Measurements from ENCODE around the gene ANKRD34A.

Gene ANKRD34A

GRCh38 chr1:145990249-145990855 lies 26.0 kb upstream of the ANKRD34A start:
- no peak for DNase-seq

GRCh38 chr1:145988773-145989172 lies 24.4 kb upstream of the ANKRD34A start:
- DNase-seq: no peak

- no peak for DNase-seq
Measured at GRCh38 chr1:145987926-145988325, 23.6 kb upstream of the ANKRD34A start.

GRCh38 chr1:145986551-145986950 lies 22.2 kb upstream of the ANKRD34A start:
- no peak for DNase-seq

GRCh38 chr1:145985502-145986439 lies 21.4 kb upstream of the ANKRD34A start:
- DNase-seq: no peak

- DNase-seq: no peak
Measured at GRCh38 chr1:145985129-145985501, 20.7 kb upstream of the ANKRD34A start.

GRCh38 chr1:145983960-145984830 lies 19.8 kb upstream of the ANKRD34A start:
- peak in 2 of 5 donors; percentile 28 to 36 for DNase-seq

GRCh38 chr1:145983206-145983675 lies 18.9 kb upstream of the ANKRD34A start:
- no peak for DNase-seq

- no peak for DNase-seq
Measured at GRCh38 chr1:145982010-145982723, 17.8 kb upstream of the ANKRD34A start.

GRCh38 chr1:145980457-145980994 lies 16.2 kb upstream of the ANKRD34A start:
- no peak for DNase-seq

GRCh38 chr1:145979746-145980456 lies 15.5 kb upstream of the ANKRD34A start:
- DNase-seq: peak in 1 of 5 donors; percentile 78

- DNase-seq: peak; percentile 54 to 96 (median 71)
Measured at GRCh38 chr1:145978854-145979745, 14.7 kb upstream of the ANKRD34A start.

GRCh38 chr1:145978471-145978853 lies 14.1 kb upstream of the ANKRD34A start:
- no peak for DNase-seq

- peak; percentile 48 to 87 (median 59) for DNase-seq
Measured at GRCh38 chr1:145977486-145978470, 13.4 kb upstream of the ANKRD34A start.

GRCh38 chr1:145977016-145977415 lies 12.6 kb upstream of the ANKRD34A start:
- no peak for DNase-seq

GRCh38 chr1:145975216-145975615 lies 10.8 kb upstream of the ANKRD34A start:
- no peak for DNase-seq

- DNase-seq: no peak
Measured at GRCh38 chr1:145974721-145975120, 10.3 kb upstream of the ANKRD34A start.

- no peak for DNase-seq
Measured at GRCh38 chr1:145972580-145972979, 8.2 kb upstream of the ANKRD34A start.

- no peak for DNase-seq
Measured at GRCh38 chr1:145967288-145967687, 2.9 kb upstream of the ANKRD34A start.
